Peyer's patch (tissue), 4 donors: Measurements from ENCODE around the gene RNF123.

Experiments used
- POLR2A ChIP-seq, 2 donors: fragments of 450-650 bp; IDR thresholded peaks; one replicate each; pipeline ENCODE4 v1.5.1; 2017; ENCODE audit warnings: antibody characterized with exemption in 2 of 2, mild to moderate bottlenecking in 2 of 2, moderate library complexity in 2 of 2
- TF ChIP-seq, protein P1 (sequence below), 6 experiments: fragments of 450-650 bp in 4 of 6; fragments of 200-600 bp in 2 of 6; sonication (generic) in 1 of 6; IDR thresholded peaks; one replicate each; pipeline ENCODE4 v1.5.1; 2017 to 2019; ENCODE audit warnings: antibody characterized with exemption in 6 of 6, mild to moderate bottlenecking in 3 of 6, moderate library complexity in 1 of 6

DNA sequence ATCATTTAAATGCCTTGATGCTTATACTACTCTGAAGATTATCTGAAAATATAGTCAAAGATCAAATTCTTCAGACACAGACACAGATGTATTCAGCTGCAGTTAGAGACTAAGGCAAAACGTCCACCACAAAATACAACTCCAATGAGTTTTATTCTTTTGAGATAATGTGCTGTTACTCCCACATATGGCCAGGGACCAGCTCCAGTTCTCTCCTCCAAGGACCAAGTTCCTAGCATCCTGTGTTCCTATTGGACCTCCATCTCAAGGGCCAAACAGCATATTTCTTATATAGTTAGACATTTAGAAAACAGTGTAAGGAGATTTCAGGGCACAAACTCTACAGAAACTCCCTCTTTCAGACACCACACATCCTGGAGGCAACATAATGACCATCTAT lies 69.9 kb downstream of the RNF123 start:
- TF ChIP-seq, protein P1, sequence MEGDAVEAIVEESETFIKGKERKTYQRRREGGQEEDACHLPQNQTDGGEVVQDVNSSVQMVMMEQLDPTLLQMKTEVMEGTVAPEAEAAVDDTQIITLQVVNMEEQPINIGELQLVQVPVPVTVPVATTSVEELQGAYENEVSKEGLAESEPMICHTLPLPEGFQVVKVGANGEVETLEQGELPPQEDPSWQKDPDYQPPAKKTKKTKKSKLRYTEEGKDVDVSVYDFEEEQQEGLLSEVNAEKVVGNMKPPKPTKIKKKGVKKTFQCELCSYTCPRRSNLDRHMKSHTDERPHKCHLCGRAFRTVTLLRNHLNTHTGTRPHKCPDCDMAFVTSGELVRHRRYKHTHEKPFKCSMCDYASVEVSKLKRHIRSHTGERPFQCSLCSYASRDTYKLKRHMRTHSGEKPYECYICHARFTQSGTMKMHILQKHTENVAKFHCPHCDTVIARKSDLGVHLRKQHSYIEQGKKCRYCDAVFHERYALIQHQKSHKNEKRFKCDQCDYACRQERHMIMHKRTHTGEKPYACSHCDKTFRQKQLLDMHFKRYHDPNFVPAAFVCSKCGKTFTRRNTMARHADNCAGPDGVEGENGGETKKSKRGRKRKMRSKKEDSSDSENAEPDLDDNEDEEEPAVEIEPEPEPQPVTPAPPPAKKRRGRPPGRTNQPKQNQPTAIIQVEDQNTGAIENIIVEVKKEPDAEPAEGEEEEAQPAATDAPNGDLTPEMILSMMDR (IDR thresholded peaks at IDR 0.05): no peak
- no peak for TF ChIP-seq POLR2A (IDR thresholded peaks at IDR 0.05)
